Dedifferentiated amniotic fluid mesenchymal stem cell (primary cell): ENCODE measurements around the gene ARL16.
A peak's percentile ranks its signal among the peaks of the same experiment; 100 is the strongest.

ENCODE experiments used
- DNase-seq: peaks from one replicate; pipeline ENCODE4 v3.0.0-alpha.2; 2016; ENCODE audit errors: extremely low spot score

Gene ARL16

DNA sequence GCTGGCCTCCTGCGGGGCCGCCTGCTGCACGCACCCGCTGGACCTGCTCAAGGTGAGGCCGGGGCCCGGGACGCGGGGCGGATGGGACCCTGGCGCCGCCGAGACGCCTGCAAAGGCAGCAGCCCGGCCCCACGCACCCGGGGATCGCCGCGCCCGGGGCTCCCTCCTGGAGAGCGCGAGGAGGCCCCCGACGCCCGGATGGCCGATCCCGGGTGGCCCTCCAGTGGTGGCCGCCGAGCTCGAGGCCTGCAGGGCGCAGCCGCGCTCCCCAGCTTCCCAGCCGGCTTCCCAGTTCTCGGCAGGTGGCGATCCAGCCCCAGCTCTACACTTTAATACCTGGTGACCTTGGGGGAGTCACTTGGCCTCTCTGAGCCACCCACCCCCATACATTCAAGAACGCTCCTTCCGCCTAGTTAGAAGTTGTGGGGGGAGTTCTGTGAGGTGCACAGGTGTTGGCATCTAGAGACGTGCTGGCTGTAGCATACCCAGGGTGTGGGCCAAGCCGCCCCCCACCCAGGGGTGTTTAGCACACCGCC lies 28.9 kb upstream of the ARL16 start:
- DNase-seq = no peak

DNA sequence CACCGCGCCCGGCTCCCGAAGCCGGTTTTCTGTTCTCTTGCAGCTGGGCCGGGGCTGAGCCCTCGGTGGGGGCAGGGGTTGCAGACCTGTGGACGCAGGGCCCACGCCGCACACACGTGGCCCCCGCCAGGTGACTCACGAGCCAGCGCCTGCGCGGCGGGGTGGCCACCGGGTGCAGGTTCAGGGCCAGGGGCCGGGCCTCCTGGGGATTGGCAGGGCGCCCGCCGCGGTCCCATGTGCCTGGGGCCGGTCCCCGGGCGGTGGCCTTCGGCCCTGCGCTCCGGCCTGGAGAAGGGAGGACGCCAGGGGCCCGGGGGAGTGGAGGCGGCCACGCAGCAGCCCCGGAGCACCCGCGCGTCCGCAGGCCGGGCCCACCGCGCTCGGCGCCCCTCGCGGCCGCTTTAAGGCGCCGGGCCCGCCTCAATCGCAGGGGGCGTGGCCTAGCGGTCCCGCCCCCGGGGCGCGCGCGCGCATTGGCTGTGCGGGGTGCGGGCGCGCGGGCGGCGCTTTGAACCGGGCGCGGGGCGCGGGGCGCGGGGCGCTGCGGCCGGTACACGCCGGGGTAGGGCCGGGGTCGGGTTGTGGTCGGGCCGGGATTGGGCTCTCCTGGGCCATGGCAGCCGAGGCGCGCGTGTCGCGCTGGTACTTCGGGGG lies 28.3 kb upstream of the ARL16 start, which contains the start of gene SLC25A10:
Gene SLC25A10, plus strand, starts transcription at position 471 of the 654 bp plus-strand sequence. Its CDS starts 143 bp downstream, at position 614.
- peak; percentile 22 for DNase-seq

DNA sequence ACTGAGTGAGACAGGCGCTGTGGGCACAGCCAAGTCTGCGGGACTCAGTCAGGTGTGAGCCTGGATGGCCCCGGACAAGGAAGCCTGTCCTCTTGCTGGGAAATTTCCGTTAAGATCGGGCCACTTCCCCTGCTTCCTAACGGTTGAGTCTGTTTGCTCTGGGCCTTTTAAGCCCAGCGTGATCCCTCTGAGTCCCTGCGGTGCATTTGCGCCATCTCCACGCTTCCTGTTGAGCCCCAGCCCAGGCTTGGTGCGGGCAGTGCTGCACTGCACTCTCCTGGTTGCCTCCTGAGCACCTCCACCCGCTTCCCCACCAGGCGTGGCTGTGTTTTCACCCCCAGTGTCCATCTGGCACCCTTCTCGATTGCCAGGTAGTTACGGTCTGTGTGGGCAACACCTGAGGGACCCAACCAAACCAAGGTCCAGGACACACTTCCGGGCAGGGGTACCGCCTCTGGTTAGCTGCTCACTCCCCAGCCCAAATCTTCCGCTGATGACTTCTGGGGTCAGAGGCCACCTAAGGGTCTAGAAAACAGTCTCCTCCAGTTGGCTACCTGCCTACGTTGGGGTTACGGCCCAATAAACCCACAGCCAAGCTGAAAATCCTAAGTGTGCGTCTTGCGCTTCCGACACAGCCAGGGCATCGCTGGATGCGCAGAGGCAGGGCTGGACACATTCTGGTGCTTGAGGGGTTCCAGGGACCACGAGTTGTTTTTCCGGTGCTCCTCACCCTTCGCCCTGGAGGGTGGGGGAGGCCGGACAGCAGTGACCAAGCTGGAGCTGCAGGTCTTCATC lies 27.1 kb upstream of the ARL16 start:
- DNase-seq = no peak

GRCh38 chr17:81708739-81709185 lies 25.2 kb upstream of the ARL16 start:
- DNase-seq = no peak

DNA sequence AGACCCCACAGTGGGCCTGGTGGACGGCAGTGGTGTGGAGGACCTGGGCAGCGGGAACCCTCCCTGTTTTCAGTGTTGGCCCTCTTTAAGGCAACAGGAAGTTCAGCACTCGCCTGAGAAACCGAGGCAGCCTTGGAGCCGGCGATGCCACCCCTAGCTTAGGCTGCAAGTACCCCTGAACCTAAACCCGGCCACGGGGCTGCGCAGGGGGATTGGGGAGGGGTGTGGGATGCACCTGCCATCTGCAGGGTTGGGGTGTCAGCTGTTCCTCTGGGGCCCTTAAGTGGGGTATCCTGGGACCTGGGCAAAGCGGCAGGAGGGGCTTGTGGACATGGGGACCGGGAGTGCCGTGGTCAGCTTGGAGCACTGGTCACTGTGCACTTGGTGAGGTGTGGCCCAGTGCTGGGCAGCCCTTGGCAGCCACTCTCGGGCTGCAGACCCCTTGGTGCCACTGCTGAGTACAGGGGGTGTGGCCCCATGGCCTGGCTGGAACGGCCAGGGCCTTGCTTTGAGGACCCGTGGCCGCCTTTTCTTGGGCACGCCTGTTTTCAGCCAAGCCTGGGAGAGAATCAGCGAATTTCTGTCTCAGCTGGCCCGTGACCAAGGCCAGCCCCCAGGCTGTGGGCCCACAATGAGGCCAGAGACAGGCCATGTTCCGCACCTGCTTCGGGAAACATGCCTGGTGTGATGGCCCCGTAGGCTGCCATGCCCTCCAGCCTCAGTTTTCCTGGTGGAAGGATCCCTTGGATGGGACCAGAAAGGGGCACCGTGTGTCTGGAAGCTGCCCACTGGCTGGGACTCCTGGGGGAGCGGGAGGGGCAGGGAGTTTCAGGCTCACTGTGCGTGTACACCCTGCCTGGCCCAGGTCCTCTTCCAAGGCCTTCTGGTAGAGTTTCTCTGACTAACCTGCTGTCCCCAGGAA lies 24.4 kb upstream of the ARL16 start:
- no peak for DNase-seq

- no peak for DNase-seq
Observed at GRCh38 chr17:81706757-81707624, 23.4 kb upstream of the ARL16 start.

- DNase-seq = no peak
Observed at GRCh38 chr17:81706232-81706611, 22.6 kb upstream of the ARL16 start.

GRCh38 chr17:81705518-81706231 lies 22.1 kb upstream of the ARL16 start:
- no peak for DNase-seq

DNA sequence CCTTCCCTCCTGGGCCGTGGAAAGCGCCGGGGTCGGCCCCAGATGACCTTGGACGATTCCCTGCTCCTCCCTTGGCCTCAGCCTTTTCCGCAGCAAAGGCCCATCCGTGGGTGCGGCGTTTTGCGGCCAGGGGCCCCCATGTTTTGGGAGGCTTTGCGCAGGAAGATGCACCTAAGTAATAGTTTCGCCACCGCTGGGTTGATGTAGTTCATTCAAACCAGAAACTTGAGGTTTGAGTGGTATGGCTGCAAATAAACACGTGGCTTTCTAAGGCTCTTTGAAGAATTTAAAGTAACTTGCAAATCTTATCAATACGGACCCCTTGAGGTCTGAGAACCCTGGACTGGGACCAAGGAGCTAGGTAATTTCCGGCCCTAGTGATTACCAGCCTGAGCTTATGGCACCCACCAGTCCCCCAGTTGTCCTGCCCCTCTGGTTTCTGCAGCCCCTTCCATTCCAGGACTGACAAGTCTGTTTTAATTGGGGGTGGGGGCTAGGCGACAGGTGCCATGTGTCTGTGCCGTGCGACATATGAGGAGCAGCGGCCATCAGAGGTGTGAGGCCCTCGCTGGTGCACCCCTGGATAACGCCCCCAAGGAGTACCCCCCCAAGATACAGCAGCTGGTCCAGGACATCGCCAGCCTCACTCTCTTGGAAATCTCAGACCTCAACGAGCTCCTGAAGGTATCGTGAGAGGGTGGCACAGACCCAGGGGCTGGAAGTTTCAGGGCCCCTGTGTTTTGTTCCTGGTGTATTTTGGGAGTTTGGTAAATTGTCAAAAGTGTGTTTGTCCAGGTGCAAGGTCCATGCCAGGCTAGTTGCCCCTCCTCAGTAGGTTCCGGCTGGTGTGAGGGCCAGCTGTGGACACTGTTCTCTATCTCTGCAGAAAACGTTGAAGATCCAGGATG lies 20.4 kb upstream of the ARL16 start:
- no peak for DNase-seq

DNA sequence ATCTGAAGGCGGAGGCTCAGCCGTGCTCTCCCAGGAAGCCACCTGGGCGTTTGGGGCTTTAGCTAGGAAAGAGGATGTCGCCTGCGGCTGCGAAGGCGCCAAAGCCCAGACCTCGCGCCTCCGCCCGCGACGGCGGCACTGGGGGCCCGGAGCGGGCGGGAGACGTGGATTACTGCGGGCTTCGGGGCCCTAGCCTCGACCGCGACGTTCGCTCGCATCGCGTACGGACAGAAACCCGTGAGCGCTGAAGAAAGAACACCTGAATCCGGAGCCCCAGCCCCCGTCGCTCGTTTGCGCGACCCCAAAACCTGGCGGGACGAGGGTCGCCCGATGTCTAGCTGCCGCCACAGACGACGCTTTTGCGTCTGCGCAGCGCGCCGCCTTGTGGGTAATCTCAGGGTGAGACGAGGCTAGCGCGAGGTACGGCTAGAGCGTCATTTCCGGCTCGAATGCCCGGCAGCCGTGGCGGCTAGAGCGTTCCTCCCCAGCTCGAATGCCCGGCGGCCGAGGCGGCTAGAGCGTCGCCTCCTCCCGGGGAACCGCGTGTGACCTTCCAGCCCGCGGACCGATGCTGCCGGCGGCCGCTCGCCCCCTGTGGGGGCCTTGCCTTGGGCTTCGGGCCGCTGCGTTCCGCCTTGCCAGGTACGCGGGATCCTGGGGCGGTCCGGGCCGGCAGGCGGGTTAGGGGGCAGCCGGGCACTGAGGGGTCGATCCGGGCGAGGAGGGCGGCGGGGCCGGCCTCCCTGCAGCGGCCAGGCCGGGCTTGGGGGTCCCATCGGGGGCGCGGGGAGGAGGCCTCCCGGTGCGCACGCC lies 19.5 kb upstream of the ARL16 start, which contains the start of gene MRPL12:
Gene MRPL12, plus strand, starts transcription at position 434 of the 813 bp plus-strand sequence. Its CDS starts 135 bp downstream, at position 569.
- peak; percentile 92 for DNase-seq

GRCh38 chr17:81701288-81702071 lies 17.9 kb upstream of the ARL16 start:
- DNase-seq = no peak

DNA sequence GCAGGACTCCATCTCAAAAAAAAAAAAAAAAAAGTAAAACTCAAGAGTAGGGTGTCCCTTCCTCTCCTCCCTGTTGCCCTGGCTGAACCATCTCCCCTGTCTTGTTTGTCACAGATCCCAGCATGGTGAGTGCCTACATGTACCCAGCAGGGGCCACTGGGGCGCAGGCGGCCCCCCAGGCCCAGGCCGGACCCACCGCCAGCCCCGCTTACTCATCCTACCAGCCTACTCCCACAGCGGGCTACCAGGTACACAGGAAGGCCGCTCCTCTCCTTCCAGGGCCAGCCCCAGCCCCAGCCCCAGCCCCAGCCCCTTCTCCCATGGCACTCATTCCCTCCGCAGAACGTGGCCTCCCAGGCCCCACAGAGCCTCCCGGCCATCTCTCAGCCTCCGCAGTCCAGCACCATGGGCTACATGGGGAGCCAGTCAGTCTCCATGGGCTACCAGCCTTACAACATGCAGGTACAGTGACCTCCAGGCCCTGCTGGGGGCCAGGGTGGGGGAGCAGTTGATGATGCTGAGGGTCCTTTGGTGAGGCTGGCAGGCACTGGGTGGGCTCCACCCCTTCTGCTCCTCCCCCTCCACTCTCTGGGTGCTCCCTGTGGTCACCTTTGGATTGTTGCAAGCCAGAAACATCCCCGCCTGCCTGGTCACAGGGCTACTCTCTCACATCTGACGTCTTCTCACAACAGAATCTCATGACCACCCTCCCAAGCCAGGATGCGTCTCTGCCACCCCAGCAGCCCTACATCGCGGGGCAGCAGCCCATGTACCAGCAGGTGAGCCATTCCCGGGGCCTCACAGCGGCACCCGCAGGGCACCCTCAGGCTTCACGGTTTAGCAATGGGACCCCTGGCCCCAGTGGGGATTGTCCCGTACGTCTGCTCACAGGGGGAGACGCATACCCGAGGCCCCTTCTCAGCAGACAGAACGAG lies 17.0 kb upstream of the ARL16 start:
- DNase-seq = no peak

- no peak for DNase-seq
Observed at GRCh38 chr17:81697261-81698044, 13.9 kb upstream of the ARL16 start.

DNA sequence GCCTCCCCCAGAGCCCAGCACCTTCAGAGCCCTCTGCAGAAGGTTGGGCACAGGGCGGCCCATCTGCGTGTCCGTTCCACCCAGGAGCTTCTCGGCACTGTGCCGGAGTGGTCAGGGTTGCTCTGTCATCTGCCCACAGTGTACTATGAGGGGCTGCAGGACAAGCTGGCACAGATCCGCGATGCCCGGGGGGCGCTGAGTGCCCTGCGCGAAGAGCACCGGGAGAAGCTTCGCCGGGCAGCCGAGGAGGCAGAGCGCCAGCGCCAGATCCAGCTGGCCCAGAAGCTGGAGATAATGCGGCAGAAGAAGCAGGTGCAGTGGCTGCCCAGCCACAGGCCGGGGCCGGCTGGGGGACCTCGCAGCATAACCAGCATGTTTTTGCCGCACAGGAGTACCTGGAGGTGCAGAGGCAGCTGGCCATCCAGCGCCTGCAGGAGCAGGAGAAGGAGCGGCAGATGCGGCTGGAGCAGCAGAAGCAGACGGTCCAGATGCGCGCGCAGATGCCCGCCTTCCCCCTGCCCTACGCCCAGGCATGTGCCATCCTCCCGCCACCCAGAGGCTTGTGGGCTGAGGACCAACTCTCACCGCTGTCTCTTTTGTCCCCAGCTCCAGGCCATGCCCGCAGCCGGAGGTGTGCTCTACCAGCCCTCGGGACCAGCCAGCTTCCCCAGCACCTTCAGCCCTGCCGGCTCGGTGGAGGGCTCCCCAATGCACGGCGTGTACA lies 12.8 kb upstream of the ARL16 start:
- no peak for DNase-seq

DNA sequence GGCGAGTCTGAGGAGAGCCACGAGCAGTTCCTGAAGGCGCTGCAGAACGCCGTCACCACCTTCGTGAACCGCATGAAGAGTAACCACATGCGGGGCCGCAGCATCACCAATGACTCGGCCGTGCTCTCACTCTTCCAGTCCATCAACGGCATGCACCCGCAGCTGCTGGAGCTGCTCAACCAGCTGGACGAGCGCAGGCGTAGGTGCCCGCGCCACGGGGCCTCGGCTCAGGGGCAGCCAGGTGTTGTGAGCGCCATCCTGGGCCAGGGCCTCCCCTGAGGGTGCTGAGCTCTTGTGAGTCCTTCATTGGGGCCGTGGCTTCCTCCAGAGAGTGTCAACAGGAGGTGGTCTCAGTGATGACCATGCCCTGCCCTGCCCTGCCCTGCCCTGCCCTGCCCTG lies 12.2 kb upstream of the ARL16 start:
- no peak for DNase-seq
